Epithelial cell of prostate (primary cell): Measurements from ENCODE around the gene MRPS12.
A peak's percentile ranks its signal among the peaks of the same experiment; 100 is the strongest.

Experiments used
- DNase-seq: peaks from one replicate; pipeline ENCODE4 v3.0.0-alpha.2; 2011; ENCODE audit warnings: low read depth, low spot score
- H3K27ac ChIP-seq: fragments of 450-650 bp; 2 replicates; pipeline ENCODE4 v1.5.1; 2017; ENCODE audit warnings: mild to moderate bottlenecking

MRPS12 gene

GRCh38 chr19:38970664-38971532 lies 40.2 kb downstream of the MRPS12 start:
- no peak for DNase-seq
- no peak overlapping the region for H3K27ac ChIP-seq

GRCh38 chr19:38971672-38972071 lies 40.9 kb downstream of the MRPS12 start:
- H3K27ac ChIP-seq: no peak overlapping the region
- no peak for DNase-seq

- no peak for DNase-seq
- H3K27ac ChIP-seq: peak overlapping the region; percentile 48
Observed at GRCh38 chr19:38974624-38975213, 44.0 kb downstream of the MRPS12 start.

GRCh38 chr19:38975214-38975860 lies 44.6 kb downstream of the MRPS12 start, which contains the start of gene FBXO17:
FBXO17 (minus strand) TSS chr19:38975742; CDS start chr19:38950319, 25,423 bp downstream.
- H3K27ac ChIP-seq: peak within 1 kb of the TSS; percentile 48
- DNase-seq: no peak

GRCh38 chr19:38975861-38976271 lies 45.1 kb downstream of the MRPS12 start:
- peak overlapping the region; percentile 48 for H3K27ac ChIP-seq
- no peak for DNase-seq

- H3K27ac ChIP-seq: peak overlapping the region; percentile 45
- DNase-seq: peak; percentile 45
Observed at GRCh38 chr19:38977445-38978325, 46.9 kb downstream of the MRPS12 start.

- no peak for DNase-seq
- peak overlapping the region; percentile 45 for H3K27ac ChIP-seq
Observed at GRCh38 chr19:38978326-38978689, 47.6 kb downstream of the MRPS12 start.

GRCh38 chr19:38979812-38980211 lies 49.1 kb downstream of the MRPS12 start:
- H3K27ac ChIP-seq: no peak overlapping the region
- no peak for DNase-seq

GRCh38 chr19:38980583-38981374 lies 50.0 kb downstream of the MRPS12 start:
- no peak overlapping the region for H3K27ac ChIP-seq
- no peak for DNase-seq
